ENCODE results near the gene PPM1D.
"Not testable (repeated sequence)": the region's sequence is repeated elsewhere in the genome, so short reads cannot be mapped to it uniquely, and the experiment has no call there.

PPM1D gene

DNA sequence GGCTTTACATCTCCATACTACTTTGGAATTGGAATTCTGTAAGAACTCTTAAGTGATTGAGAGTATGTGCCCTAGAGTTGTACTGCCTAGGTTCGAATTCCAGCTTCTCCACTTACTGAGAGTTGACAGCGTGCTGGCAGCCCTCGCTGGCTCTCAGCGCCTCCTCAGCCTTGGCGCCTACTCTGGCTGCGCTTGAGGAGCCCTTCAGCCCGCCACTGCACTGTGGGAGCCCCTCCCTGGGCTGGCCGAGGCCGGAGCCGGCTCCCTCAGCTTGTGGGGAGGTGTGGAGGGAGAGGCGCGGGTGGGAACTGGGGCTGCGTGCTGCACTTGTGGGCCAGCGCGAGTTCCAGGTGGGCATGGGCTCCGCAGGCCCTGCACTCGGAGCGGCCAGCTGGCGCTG lies 13.3 kb downstream of the PPM1D start:
- TF ChIP-seq, protein P1, sequence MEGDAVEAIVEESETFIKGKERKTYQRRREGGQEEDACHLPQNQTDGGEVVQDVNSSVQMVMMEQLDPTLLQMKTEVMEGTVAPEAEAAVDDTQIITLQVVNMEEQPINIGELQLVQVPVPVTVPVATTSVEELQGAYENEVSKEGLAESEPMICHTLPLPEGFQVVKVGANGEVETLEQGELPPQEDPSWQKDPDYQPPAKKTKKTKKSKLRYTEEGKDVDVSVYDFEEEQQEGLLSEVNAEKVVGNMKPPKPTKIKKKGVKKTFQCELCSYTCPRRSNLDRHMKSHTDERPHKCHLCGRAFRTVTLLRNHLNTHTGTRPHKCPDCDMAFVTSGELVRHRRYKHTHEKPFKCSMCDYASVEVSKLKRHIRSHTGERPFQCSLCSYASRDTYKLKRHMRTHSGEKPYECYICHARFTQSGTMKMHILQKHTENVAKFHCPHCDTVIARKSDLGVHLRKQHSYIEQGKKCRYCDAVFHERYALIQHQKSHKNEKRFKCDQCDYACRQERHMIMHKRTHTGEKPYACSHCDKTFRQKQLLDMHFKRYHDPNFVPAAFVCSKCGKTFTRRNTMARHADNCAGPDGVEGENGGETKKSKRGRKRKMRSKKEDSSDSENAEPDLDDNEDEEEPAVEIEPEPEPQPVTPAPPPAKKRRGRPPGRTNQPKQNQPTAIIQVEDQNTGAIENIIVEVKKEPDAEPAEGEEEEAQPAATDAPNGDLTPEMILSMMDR (IDR thresholded peaks at IDR 0.05; ENCODE audit: insufficient read depth, low read length, missing control alignments): no peak
- CTCF ChIA-PET: interaction anchor here (1.3 to 2.8 kb wide), 3 partner anchors 12 to 28 kb away, joined by 6 to 11 read pairs (median 8); no protein-coding TSS in a partner anchor
- POLR2A ChIA-PET: interaction anchor here (0.6 kb wide), 1 partner anchor 19 kb away, joined by 3 read pairs; no protein-coding TSS in a partner anchor
- H3K4me3 ChIP-seq (ENCODE audit: low read depth, low read length): no peak overlapping the region
- no peak for DNase-seq (ENCODE audit: low read depth, low spot score)

DNA sequence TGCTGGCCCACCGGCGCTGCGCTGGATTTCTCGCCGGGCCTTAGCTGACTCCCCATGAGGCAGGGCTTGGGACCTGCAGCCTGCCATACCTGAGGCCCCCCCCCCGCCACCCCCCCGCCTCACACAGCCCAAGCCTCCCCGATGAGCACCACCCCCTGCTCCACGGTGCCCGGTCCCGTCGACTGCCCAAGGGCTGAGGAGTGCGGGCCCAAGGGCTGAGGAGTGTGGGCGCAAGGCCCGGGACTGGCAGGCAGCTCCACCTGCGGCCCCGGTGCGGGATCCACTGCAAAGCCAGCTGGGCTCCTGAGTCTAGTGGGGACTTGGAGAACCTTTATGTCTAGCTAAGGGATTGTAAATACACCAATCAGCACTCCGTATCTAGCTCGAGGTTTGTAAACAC lies 13.8 kb downstream of the PPM1D start:
- not testable (repeated sequence) for H3K4me3 ChIP-seq (ENCODE audit: low read depth, low read length); DNase-seq (ENCODE audit: low read depth, low spot score)
- ChIA-PET CTCF (interaction anchor here (2.8 kb wide), 1 partner anchor 12 kb away, joined by 11 read pairs; no protein-coding TSS in a partner anchor), POLR2A (interaction anchor here (0.6 kb wide), 1 partner anchor 18 kb away, joined by 3 read pairs; no protein-coding TSS in a partner anchor)

DNA sequence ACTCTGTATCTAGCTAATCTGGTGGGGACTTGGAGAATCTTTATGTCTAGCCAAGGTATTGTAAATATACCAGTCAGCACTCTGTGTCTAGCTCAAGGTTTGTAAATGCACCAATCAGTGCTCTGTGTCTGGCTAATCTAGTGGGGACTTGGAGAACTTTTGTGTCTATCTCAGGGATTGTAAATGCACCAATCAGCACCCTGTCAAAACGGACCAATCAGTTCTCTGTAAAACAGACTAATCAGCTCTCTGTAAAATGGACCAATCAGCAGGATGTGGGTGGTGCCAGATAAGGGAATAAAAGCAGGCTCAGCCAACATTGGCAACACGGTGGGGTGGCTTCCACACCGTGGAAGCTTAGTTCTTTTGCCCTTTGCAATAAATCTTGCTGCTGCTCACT lies 14.3 kb downstream of the PPM1D start:
- CTCF ChIA-PET: interaction anchor here (2.0 kb wide), 1 partner anchor 24 kb away, joined by 7 read pairs; no protein-coding TSS in a partner anchor
- H3K4me3 ChIP-seq (ENCODE audit: low read depth, low read length); DNase-seq (ENCODE audit: low read depth, low spot score): not testable (repeated sequence)
- POLR2A ChIA-PET: interaction anchor here (0.6 kb wide), 1 partner anchor 18 kb away, joined by 3 read pairs; no protein-coding TSS in a partner anchor

DNA sequence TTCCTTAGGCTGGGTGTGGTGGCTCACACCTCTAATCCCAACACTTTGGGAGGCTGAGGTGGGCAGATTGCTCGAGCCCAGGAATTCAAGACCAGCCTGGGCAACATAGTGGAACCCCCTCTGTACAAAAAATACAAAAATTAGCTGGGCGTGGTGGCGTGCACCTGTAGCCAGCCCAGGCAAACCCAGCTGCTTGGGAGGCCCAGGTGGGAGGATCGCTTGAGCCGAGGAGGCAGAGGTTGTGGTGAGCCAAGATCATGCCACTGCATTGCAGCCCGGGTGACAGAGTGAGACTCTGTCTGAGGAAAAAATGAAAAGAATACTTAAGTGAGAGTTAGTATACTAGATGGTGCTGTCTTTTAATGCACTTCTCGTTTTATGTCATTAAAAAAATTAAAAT lies 15.1 kb downstream of the PPM1D start:
- TF ChIP-seq, protein P1 (IDR thresholded peaks at IDR 0.05; ENCODE audit: insufficient read depth, low read length, missing control alignments): no peak
- no peak for DNase-seq (ENCODE audit: low read depth, low spot score)
- ChIA-PET POLR2A (no interaction called here), CTCF (interaction anchor here (1.7 to 2.0 kb wide), 3 partner anchors 8 to 23 kb away, joined by 4 to 7 read pairs (median 5); no protein-coding TSS in a partner anchor)
- no peak overlapping the region for H3K4me3 ChIP-seq (ENCODE audit: low read depth, low read length)

DNA sequence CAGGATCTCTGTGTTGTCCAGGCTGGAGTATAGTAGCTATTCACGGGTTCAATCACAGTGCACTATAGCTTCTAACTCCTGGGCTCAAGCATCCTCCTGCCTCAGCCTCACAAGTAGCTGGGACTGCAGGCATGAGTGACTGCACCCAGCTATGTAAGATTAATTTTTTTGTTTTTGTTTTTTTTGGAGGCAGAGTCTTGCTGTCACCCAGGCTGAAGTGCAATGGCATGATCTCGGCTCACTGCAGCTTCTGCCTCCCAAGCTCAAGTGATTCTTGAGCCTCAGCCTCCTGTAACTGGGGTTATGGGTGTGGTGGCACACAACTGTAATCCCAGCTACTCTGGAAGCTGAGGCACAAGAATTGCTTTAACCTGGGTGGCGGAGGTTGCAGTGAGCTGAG lies 15.8 kb downstream of the PPM1D start:
- no peak overlapping the region for H3K4me3 ChIP-seq (ENCODE audit: low read depth, low read length)
- no peak for DNase-seq (ENCODE audit: low read depth, low spot score)
- CTCF ChIA-PET: interaction anchor here (1.7 to 2.4 kb wide), 4 partner anchors 9 to 23 kb away, joined by 4 to 7 read pairs (median 6); partner anchors contain the start of gene PPM1D
- TF ChIP-seq, protein P1 (IDR thresholded peaks at IDR 0.05; ENCODE audit: insufficient read depth, low read length, missing control alignments): no peak
- POLR2A ChIA-PET: no interaction called here

DNA sequence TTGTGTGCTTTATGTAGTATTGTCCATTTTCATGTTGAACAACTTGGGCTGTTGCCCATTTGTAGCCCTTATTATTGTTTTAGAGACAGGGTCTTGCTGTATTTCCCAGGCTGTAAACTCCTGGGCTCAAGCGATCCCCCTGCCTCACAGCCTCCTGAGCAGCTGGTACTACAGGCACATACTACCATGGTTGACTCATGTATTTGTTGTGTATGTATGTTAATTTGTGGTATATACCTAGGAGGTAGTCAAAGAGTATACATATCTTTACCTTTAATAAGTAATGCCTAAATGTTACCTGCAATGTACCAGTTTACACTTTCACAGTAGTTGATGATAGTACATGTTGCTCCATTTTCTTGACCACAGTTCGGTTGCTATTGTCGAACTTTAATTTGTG lies 18.1 kb downstream of the PPM1D start:
- no peak overlapping the region for H3K4me3 ChIP-seq (ENCODE audit: low read depth, low read length)
- DNase-seq (ENCODE audit: low read depth, low spot score): no peak
- ChIA-PET POLR2A (no interaction called here), CTCF (interaction anchor here (1.6 to 2.4 kb wide), 3 partner anchors 19 to 23 kb away, joined by 4 to 7 read pairs (median 6); partner anchors contain the start of gene PPM1D)
- TF ChIP-seq, protein P1 (IDR thresholded peaks at IDR 0.05; ENCODE audit: insufficient read depth, low read length, missing control alignments): no peak

DNA sequence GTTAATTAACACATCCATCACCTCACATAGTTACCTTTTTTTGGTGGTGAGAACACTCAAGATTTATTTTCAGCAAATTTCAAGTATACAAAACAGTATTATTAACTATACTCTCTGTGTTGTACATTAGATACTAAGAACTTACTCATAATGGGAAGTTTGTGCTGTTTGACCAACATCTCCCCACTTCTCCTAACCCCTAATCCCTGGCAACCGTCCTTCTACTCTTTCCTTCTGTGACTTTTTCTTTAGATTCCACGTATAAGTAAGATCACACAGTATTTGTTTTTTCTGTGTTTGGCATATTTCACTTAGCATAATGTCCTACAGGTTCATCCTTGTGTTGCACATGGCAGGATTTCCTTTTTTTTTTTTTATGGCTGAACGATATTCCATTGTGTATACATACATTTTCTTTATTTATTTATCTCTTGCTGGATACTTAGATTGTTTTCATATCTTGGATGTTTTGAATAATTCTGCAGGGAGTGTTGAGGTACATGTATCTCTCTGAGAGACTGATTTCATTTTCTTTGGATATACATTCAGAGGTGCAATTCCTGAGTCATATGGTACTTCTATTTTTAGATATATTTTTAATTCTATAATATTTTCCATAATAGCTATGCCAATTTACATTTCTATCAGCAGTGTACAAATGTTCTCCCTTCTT lies 19.0 kb downstream of the PPM1D start:
- CTCF ChIA-PET: interaction anchor here (1.3 to 1.9 kb wide), 3 partner anchors 19 to 22 kb away, joined by 4 to 11 read pairs (median 5); partner anchors contain the start of gene PPM1D
- no peak for DNase-seq (ENCODE audit: low read depth, low spot score)
- TF ChIP-seq, protein P1 (IDR thresholded peaks at IDR 0.05; ENCODE audit: insufficient read depth, low read length, missing control alignments): no peak
- no peak overlapping the region for H3K4me3 ChIP-seq (ENCODE audit: low read depth, low read length)
- POLR2A ChIA-PET: no interaction called here

Measured in AG04449 (cell line).